ENCODE measurements around the gene GPR132. TPM values are rescaled to one million over a fixed set of nuclear protein-coding genes. Genes with fewer than 3 reads are reported as not detected.
A peak's percentile ranks its signal among the peaks of the same experiment; 100 is the strongest.

The GPR132 gene
- total and polyA plus RNA-seq, 8 donors: 0.14 to 2.3 (median 0.55) TPM

DNA sequence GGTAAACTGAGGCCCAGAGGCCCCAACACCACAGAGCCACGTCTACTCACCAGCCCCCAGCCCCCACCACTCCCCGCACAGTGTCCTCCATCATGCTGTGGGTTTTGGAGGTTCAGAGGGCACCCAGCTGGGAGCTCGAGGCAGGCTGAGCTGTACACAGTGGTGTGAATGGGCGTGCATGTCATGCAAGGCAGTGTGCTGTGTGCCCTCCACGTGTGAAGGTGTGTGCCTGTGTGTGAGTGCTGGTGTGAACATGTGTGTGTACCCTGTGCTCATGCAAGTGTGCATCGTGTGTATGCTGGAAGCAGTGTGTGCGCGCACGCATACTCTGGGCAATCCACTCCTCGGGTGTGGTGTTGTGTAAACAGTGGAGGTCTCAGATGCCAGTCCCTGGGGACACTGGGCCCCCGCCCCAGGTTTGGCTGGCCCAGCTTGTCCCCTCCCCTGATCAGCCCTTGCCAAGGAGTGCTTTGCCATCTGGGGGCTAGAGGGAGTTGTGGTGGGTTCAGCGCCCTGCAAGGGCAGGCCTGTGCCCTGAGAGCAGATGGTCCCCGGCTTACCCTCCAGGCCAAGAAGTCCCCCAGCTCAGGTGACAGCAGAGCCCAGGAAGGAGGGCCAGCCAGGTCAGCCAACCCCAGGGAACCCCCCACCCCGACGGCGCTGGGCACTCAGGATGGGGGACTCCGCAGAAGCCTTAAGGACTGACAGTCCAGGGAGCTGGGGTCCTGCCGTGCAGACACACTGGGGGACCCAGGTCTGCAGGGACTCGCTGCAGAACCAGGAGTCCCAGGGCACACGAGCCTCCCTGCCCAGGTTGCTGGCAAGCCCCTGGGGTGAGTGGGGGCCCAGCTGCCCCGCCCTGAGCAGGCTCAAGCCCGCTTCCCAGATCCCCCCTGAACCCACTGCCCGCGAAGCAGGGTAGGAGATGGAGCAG is 23.8 kb upstream of the GPR132 start:
- intact Hi-C loops (cut with DNase I): loop anchor here in 1 of 3 donors (5.0 to 10.0 kb wide), 2 partner anchors 196 to 263 kb away; no protein-coding TSS in a partner anchor
- no peaks in the 10 kb centered on the region for H3K9me3 ChIP-seq
- ATAC-seq (no peak), FAIRE-seq (no peak), DNase-seq (peak in 4 of 6 donors; percentile 14 to 79 (median 24))
- no peaks in the 10 kb centered on the region for H3K36me3 ChIP-seq
- TF ChIP-seq CTCF (IDR thresholded peaks at IDR 0.05): no peak
- H3K4me1 ChIP-seq: peaks cover 19 to 36% (median 32%) of the 10 kb centered on the region in 3 donors
- H3K27me3 ChIP-seq: no peaks in the 10 kb centered on the region
- H3K27ac ChIP-seq: peak overlapping the region in 1 of 4 donors; percentile 22
- 83 to 86% methylated on average over 22 to 24 of the region's 24 CpGs for WGBS, 2 donors
- no peak overlapping the region for H3K4me3 ChIP-seq

GRCh38 chr14:105087963-105088811 is 23.0 kb upstream of the GPR132 start:
- DNase-seq (peak; percentile 29 to 83 (median 65)), ATAC-seq (peak in 1 of 4 donors; percentile 2), FAIRE-seq (no peak)
- Histone ChIP-seq H3K36me3 (no peaks in the 10 kb centered on the region), H3K27me3 (no peaks in the 10 kb centered on the region), H3K9me3 (no peaks in the 10 kb centered on the region), H3K27ac (peak overlapping the region in 3 of 4 donors; percentile 5 to 22 (median 21)), H3K4me1 (peaks cover 19 to 32% (median 30%) of the 10 kb centered on the region in 3 donors), H3K4me3 (peak overlapping the region in 1 of 4 donors; percentile 41)
- no peak for TF ChIP-seq CTCF (IDR thresholded peaks at IDR 0.05)
- 29 to 36% methylated on average over 36 to 44 of the region's 44 CpGs for WGBS, 2 donors
- intact Hi-C loops (cut with DNase I): loop anchor here in 1 of 3 donors (5.0 to 10.0 kb wide), 2 partner anchors 197 to 264 kb away; no protein-coding TSS in a partner anchor

- H3K4me3 ChIP-seq: peak overlapping the region; percentile 7 to 41 (median 23)
- no peaks in the 10 kb centered on the region for H3K9me3 ChIP-seq
- H3K27me3 ChIP-seq: no peaks in the 10 kb centered on the region
- peak overlapping the region in 3 of 4 donors; percentile 5 to 22 (median 21) for H3K27ac ChIP-seq
- TF ChIP-seq CTCF (IDR thresholded peaks at IDR 0.05): no peak
- intact Hi-C loops (cut with DNase I): loop anchor here in 1 of 3 donors (5.0 to 10.0 kb wide), 2 partner anchors 197 to 265 kb away; no protein-coding TSS in a partner anchor
- DNase-seq (peak in 2 of 6 donors; percentile 54 to 77), ATAC-seq (peak in 1 of 4 donors; percentile 1), FAIRE-seq (no peak)
- no peaks in the 10 kb centered on the region for H3K36me3 ChIP-seq
- 3 to 4% methylated on average over 31 to 60 of the region's 60 CpGs for WGBS, 2 donors
- H3K4me1 ChIP-seq: peaks cover 18 to 27% (median 24%) of the 10 kb centered on the region in 3 donors
These were observed 22.2 kb upstream of the GPR132 start for GRCh38 chr14:105087308-105087962.

DNA sequence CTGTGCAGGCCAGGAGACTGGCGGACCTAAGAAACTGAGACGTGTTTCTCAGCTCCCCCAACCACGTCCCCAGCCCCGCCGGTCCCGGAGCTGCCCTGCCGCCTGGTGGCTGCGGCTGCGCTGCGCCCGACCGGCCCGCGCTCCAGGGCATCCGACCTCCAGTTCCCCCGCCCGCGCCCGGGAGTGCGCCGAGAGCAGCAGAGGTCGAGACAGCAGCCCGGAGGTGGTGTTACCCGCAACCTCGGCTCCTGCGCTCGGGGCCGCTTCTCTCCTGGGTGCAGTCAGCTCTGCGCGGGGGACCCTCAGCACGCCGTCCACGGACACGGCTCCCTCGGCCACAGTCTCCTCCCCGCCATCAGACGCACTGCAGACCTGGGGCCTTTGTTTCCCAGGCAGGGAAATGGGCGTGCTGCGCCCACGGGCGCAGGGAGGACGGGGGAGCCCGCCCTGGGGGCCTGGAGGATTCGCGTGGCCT is 21.6 kb upstream of the GPR132 start:
- Histone ChIP-seq H3K27me3 (no peaks in the 10 kb centered on the region), H3K9me3 (no peaks in the 10 kb centered on the region), H3K4me3 (peak overlapping the region; percentile 7 to 41 (median 23)), H3K4me1 (peaks cover 13 to 22% (median 19%) of the 10 kb centered on the region in 3 donors), H3K27ac (peak overlapping the region in 2 of 4 donors; percentile 11 to 21), H3K36me3 (no peaks in the 10 kb centered on the region)
- peak; percentile 60 to 92 (median 72) for DNase-seq
- no peak for FAIRE-seq
- WGBS, 2 donors: 0 to 1% methylated on average over 35 to 45 of the region's 45 CpGs
- intact Hi-C loops (cut with DNase I): loop anchor here in 1 of 3 donors (5.0 to 10.0 kb wide), 2 partner anchors 198 to 265 kb away; no protein-coding TSS in a partner anchor
- peak; percentile 60 to 77 (median 71) for TF ChIP-seq CTCF (IDR thresholded peaks at IDR 0.05)
- peak; percentile 35 to 66 (median 56) for ATAC-seq

Measured in pancreas (tissue), 10 donors.